GM06990 (cell line): ENCODE results near the gene DNAH3.

ENCODE experiments used
- DNase-seq: peaks from one replicate; pipeline ENCODE4 v3.0.0-alpha.2; 2011; ENCODE audit not compliant: insufficient read length; ENCODE audit errors: extremely low read depth
- H3K27me3 ChIP-seq: replicated peaks from 2 replicates; pipeline ENCODE4 v1.6.0; 2011; ENCODE audit warnings: low read length; ENCODE audit not compliant: control insufficient read depth, insufficient read depth
- H3K36me3 ChIP-seq: 2 replicates; pipeline ENCODE4 v1.5.1; 2011; ENCODE audit warnings: low read length; ENCODE audit not compliant: control insufficient read depth, insufficient read depth
- H3K4me3 ChIP-seq: replicated peaks from 2 replicates; pipeline ENCODE4 v1.5.1; 2011; ENCODE audit warnings: low read depth, mild to moderate bottlenecking, control low read depth, low read length
- CTCF ChIP-seq: IDR thresholded peaks from 2 replicates; pipeline ENCODE4 v1.5.1; 2011; ENCODE audit warnings: low read length, control low read depth, mild to moderate bottlenecking, inconsistent platforms; ENCODE audit not compliant: insufficient read depth, poor library complexity, severe bottlenecking

DNAH3 gene

GRCh38 chr16:20901436-20902112 lies 249.1 kb downstream of the DNAH3 start:
- TF ChIP-seq CTCF, result no peak
- peak; percentile 45 for DNase-seq
- Histone ChIP-seq H3K36me3 (no peaks in the 10 kb centered on the region), H3K4me3 (peak overlapping the region; percentile 91), H3K27me3 (no peaks in the 10 kb centered on the region)

GRCh38 chr16:20901068-20901435 lies 249.6 kb downstream of the DNAH3 start:
- H3K27me3 ChIP-seq, result no peaks in the 10 kb centered on the region
- peak overlapping the region; percentile 91 for H3K4me3 ChIP-seq
- no peaks in the 10 kb centered on the region for H3K36me3 ChIP-seq
- DNase-seq, result no peak
- TF ChIP-seq CTCF, result no peak

- Histone ChIP-seq H3K27me3 (no peaks in the 10 kb centered on the region), H3K36me3 (no peaks in the 10 kb centered on the region), H3K4me3 (peak within 1 kb of the TSS; percentile 91)
- peak; percentile 93 for DNase-seq
- TF ChIP-seq CTCF, result no peak
These were observed 250.2 kb downstream of the DNAH3 start, which contains the start of the genes DCUN1D3 and LYRM1 for GRCh38 chr16:20900299-20901067. TSS of gene DCUN1D3 (minus strand) at chr16:20900358. CDS start at chr16:20862538, 37,820 bp downstream. TSS of gene LYRM1 (plus strand) at chr16:20900771. CDS start at chr16:20915556, 14,785 bp downstream.

GRCh38 chr16:20899477-20900298 lies 251.0 kb downstream of the DNAH3 start:
- Histone ChIP-seq H3K4me3 (peak overlapping the region; percentile 91), H3K27me3 (no peaks in the 10 kb centered on the region), H3K36me3 (no peaks in the 10 kb centered on the region)
- TF ChIP-seq CTCF, result no peak
- no peak for DNase-seq

GRCh38 chr16:20899071-20899470 lies 251.6 kb downstream of the DNAH3 start:
- Histone ChIP-seq H3K36me3 (peaks cover 4% of the 10 kb centered on the region; the same call in 1 of the 2 replicates), H3K27me3 (no peaks in the 10 kb centered on the region), H3K4me3 (peak overlapping the region; percentile 91)
- no peak for TF ChIP-seq CTCF
- no peak for DNase-seq
